HepG2 (cell line): ENCODE results near the gene SPNS2. TPM values are rescaled to one million over a fixed set of nuclear protein-coding genes. Genes with fewer than 3 reads are reported as not detected.

Source experiments
- ARID2 ChIP-seq: sonication (generic); formaldehyde crosslinking; IDR thresholded peaks from 2 replicates; pipeline ENCODE4 v1.8.1; 2022; ENCODE audit warnings: mild to moderate bottlenecking, missing genetic modification reagents, borderline replicate concordance
- ELK4 ChIP-seq: sonication (generic); formaldehyde crosslinking; IDR thresholded peaks from 2 replicates; pipeline ENCODE4 v1.9.0; 2021; ENCODE audit warnings: missing genetic modification reagents, borderline replicate concordance
- FOXA3 ChIP-seq: IDR thresholded peaks from 2 replicates; pipeline ENCODE4 v1.6.1; 2016; ENCODE audit warnings: missing genetic modification reagents, missing compliant biosample characterization
- KDM5B ChIP-seq: sonication (generic); formaldehyde crosslinking; IDR thresholded peaks from 2 replicates; pipeline ENCODE4 v1.4.0; 2020; ENCODE audit warnings: missing genetic modification reagents, mild to moderate bottlenecking, borderline replicate concordance
- PAX8 ChIP-seq: sonication (generic); formaldehyde crosslinking; IDR thresholded peaks from 2 replicates; pipeline ENCODE4 v1.8.0; 2022; ENCODE audit warnings: mild to moderate bottlenecking, missing genetic modification reagents, borderline replicate concordance
- RBFOX2 ChIP-seq: fragments of 200-400 bp; formaldehyde crosslinking; IDR thresholded peaks from 2 replicates; pipeline ENCODE4 v1.6.1; 2017; ENCODE audit warnings: low read depth, mild to moderate bottlenecking, low read length
- SNAPC5 ChIP-seq: sonication (generic); formaldehyde crosslinking; IDR thresholded peaks from 2 replicates; pipeline ENCODE4 v1.8.1; 2023; ENCODE audit warnings: mild to moderate bottlenecking, missing genetic modification reagents, borderline replicate concordance
- USF2 ChIP-seq, 2 experiments: sonication (generic) in 1 of 2; formaldehyde crosslinking in 1 of 2; IDR thresholded peaks; 2 replicates each; pipeline versions ENCODE4 v1.5.1 to v1.6.1; 2011 to 2020; ENCODE audit warnings: borderline replicate concordance in 1 of 2, low read depth in 1 of 2, low read length in 1 of 2, mild to moderate bottlenecking in 1 of 2, missing genetic modification reagents in 1 of 2, moderate library complexity in 1 of 2
- ZNF264 ChIP-seq: sonication (generic); formaldehyde crosslinking; IDR thresholded peaks from 2 replicates; pipeline ENCODE4 v1.4.0; 2020; ENCODE audit warnings: missing genetic modification reagents
- ZNF558 ChIP-seq: sonication (generic); formaldehyde crosslinking; IDR thresholded peaks from 2 replicates; pipeline ENCODE4 v1.9.0; 2022; ENCODE audit warnings: mild to moderate bottlenecking, missing genetic modification reagents, borderline replicate concordance
- polyA plus RNA-seq, 8 experiments: library from polyadenylated mRNA; depleted of rRNA in 3 of 8; stranded (reverse) in 7 of 8; unstranded in 1 of 8; fragments of >200 nt; fragmentation: Illumina TruSeq in 4 of 8; extraction: Trizol in 4 of 8; gene quantifications; 2 replicates each; pipeline versions ENCODE4 v1.2.1 to v1.2.3, GENCODE V29; 2011 to 2016; ENCODE audit warnings: low read depth in 4 of 8, missing spikeins in 1 of 8, mixed read lengths in 1 of 8; ENCODE audit not compliant: insufficient read depth in 1 of 8
- total RNA-seq, 5 experiments: library from RNA; depleted of rRNA; stranded (reverse); fragments of >200 nt; fragmentation: Illumina TruSeq; extraction: Trizol; gene quantifications; 2 replicates each; pipeline ENCODE4 v1.2.3, GENCODE V29; 2016; ENCODE audit warnings: low read depth in 1 of 5
- TF ChIP-seq, protein P1 (sequence below): sonication (generic); formaldehyde crosslinking; IDR thresholded peaks from 2 replicates; pipeline ENCODE4 v1.4.0; 2020; ENCODE audit warnings: mild to moderate bottlenecking, missing genetic modification reagents
- TF ChIP-seq, protein P2 (sequence below): sonication (generic); formaldehyde crosslinking; IDR thresholded peaks from 2 replicates; pipeline ENCODE4 v1.8.1; 2023; ENCODE audit warnings: mild to moderate bottlenecking, moderate library complexity, missing genetic modification reagents

The SPNS2 gene
- total and polyA plus RNA-seq, 2 of the 13 experiments (the other 11 are each of a cell fraction or from before 2014, with no cell fraction given): 0.01 TPM; not detected in 1

DNA sequence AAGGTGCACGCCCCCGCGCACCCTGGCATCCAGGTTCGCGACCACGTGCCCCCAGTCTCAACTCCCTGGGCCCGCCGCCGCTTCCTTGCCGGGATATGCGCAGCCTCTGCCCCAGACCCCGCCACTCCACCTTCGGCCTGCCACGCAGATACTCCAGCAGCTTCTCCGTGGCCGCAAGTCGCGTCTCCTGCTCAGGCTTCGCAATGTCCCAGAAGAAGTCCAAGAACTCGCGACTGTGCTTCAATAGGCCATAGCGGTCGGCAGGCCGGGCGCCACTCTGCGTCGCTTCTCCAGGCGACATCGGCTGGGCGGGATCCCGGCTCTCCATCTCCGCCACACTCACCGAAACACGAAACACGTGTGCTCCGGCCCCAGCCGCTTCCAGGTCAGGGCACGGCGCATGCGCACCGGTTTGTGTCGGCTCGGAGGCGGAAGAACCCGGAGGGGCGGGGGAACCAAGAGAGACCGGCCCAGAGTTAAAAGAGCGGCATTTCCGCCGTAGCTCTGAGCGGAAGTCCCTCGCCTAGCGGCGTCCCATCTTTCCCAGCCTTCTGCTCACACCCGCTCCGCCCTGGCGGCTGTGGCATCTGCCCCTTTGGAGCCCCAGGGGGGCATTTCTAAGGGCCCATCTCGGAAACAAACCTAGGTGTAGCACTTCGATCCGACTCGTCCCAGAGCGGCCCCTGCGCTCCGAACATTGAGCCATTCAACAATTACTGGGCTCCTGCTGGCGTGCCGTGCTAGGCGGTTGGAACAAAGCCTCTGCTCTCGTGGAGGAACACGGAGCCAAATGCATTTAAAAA is 56.5 kb downstream of the SPNS2 start, which contains the start of gene MYBBP1A (continued):
- no peak for TF ChIP-seq ELK4 (CRISPR knock-in tag)
- TF ChIP-seq ZNF558: peak; percentile 76; the same call in 1 of the 2 replicates
- TF ChIP-seq, protein P1, sequence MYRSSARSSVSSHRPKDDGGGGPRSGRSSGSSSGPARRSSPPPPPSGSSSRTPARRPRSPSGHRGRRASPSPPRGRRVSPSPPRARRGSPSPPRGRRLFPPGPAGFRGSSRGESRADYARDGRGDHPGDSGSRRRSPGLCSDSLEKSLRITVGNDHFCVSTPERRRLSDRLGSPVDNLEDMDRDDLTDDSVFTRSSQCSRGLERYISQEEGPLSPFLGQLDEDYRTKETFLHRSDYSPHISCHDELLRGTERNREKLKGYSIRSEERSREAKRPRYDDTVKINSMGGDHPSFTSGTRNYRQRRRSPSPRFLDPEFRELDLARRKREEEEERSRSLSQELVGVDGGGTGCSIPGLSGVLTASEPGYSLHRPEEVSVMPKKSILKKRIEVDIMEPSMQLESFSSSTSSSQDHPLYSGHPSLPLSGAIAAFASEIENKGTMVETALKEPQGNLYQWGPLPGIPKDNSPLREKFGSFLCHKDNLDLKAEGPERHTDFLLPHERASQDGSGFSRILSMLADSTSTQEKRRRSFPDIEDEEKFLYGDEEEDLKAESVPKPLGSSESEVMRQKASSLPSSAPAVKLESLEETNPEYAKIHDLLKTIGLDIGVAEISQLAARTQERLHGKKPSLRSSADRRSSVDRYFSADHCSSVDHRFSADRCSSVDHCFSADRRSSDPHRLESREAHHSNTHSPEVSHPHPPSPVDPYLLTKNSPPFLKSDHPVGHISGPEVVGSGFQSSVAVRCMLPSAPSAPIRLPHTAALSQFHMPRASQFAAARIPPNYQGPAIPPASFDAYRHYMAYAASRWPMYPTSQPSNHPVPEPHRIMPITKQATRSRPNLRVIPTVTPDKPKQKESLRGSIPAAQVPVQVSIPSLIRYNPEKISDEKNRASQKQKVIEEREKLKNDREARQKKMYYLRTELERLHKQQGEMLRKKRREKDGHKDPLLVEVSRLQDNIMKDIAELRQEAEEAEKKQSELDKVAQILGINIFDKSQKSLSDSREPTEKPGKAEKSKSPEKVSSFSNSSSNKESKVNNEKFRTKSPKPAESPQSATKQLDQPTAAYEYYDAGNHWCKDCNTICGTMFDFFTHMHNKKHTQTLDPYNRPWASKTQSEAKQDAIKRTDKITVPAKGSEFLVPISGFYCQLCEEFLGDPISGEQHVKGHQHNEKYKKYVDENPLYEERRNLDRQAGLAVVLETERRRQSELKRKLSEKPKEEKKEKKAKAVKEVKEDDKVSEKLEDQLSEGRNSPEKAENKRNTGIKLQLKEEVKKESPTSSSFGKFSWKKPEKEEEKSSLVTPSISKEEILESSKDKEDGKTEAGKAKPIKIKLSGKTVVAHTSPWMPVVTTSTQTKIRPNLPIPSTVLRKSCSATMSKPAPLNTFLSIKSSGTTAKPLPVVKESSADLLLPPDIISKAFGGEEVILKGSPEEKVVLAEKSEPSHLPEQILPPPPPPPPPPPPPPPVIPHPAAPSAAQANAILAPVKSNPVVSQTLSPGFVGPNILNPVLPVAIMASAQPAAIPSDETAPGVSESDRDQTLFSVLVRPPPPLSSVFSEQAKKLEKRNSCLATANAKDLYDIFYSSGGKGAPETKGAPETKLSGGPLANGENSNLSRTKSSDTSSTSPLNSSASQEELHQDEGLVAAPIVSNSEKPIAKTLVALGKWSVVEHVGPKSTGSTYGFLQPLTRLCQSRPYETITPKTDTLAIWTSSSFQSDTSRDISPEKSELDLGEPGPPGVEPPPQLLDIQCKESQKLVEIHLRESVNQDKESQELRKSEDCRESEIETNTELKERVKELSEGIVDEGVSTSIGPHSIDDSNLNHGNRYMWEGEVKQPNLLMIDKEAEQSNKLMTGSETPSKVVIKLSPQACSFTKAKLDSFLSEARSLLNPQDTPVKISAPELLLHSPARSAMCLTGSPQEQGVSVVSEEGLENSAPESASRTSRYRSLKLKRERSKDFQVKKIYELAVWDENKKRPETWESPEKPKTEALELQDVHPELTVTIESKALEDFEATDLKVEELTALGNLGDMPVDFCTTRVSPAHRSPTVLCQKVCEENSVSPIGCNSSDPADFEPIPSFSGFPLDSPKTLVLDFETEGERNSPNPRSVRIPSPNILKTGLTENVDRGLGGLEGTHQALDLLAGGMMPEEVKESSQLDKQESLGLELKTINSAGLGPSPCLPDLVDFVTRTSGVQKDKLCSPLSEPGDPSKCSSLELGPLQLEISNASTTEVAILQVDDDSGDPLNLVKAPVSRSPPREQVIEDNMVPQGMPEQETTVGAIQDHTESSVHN: 0 out of 2 replicates have a peak, but pooled peaks have one; percentile 55
- TF ChIP-seq ZNF264 (CRISPR knock-in tag): no peak; the same call in 1 of the 2 replicates
- peak; percentile 98 for TF ChIP-seq KDM5B (CRISPR knock-in tag)
- no peak for TF ChIP-seq USF2 (IDR thresholded peaks at IDR 0.05; ENCODE audit: low read depth, low read length)
- TF ChIP-seq USF2 (CRISPR knock-in tag; IDR thresholded peaks at IDR 0.05; ENCODE audit: borderline replicate concordance): peak; percentile 64
- peak; percentile 91 for TF ChIP-seq RBFOX2
- TF ChIP-seq, protein P2, sequence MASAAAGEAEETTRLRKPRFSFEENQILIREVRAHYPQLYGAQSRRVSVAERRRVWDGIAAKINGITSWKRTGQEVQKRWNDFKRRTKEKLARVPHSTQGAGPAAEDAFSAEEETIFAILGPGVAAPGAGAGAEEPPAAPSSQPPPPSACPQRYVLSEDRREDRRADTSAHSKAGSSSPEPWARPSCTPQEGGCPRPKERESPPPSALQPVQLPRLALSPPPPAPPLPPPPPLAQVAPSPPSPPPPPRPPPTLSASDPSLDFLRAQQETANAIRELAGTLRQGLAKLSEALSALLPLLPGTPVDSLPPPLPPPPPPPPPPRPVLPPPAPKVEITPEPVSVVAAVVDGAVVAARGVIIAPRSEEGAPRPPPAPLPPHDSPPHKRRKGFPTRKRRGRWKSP (CRISPR knock-in tag): peak; percentile 71; the same call in 1 of the 2 replicates
- peak; percentile 24; the same call in 1 of the 2 replicates for TF ChIP-seq ARID2
- TF ChIP-seq PAX8 (CRISPR knock-in tag): 0 out of 2 replicates have a peak, but pooled peaks have one; percentile 71
- peak; percentile 18 for TF ChIP-seq FOXA3 (CRISPR knock-in tag)
- no peak for TF ChIP-seq SNAPC5 (CRISPR knock-in tag)
